ENCODE data around the gene GPC1.

- TF ChIP-seq POLR2AphosphoS5 (IDR thresholded peaks at IDR 0.05; ENCODE audit: low read depth, low read length) (no peak), POLR2A (IDR thresholded peaks at IDR 0.05; ENCODE audit: low read depth, low read length) (no peak)
Observed at GRCh38 chr2:240478346-240479110, 43.1 kb downstream of the GPC1 start.
